GM10266 (cell line): Measurements from ENCODE around the gene GRB10.
A peak's percentile ranks its signal among the peaks of the same experiment; 100 is the strongest.

Source experiments
- DNase-seq: peaks from one replicate; pipeline ENCODE4 v3.0.0; 2012; ENCODE audit errors: extremely low spot score
- CTCF ChIP-seq: IDR thresholded peaks from 2 replicates; pipeline ENCODE4 v1.5.1; 2012; ENCODE audit warnings: mild to moderate bottlenecking, low read depth; ENCODE audit not compliant: control insufficient read depth, insufficient read depth; ENCODE audit errors: missing control alignments

GRB10 gene

GRCh38 chr7:50634378-50634777 is 148.3 kb downstream of the GRB10 start:
- no peak for DNase-seq
- no peak for TF ChIP-seq CTCF

GRCh38 chr7:50633414-50633710 is 149.3 kb downstream of the GRB10 start:
- TF ChIP-seq CTCF = no peak
- no peak for DNase-seq

- peak; percentile 56 for DNase-seq
- TF ChIP-seq CTCF = peak; percentile 93
Measured at GRCh38 chr7:50632561-50633413, 149.9 kb downstream of the GRB10 start.

GRCh38 chr7:50631639-50632038 is 151.1 kb downstream of the GRB10 start:
- TF ChIP-seq CTCF = no peak
- no peak for DNase-seq

- no peak for DNase-seq
- TF ChIP-seq CTCF = no peak
Measured at GRCh38 chr7:50631100-50631499, 151.6 kb downstream of the GRB10 start.

- TF ChIP-seq CTCF = no peak
- DNase-seq = no peak
Measured at GRCh38 chr7:50629238-50629901, 153.3 kb downstream of the GRB10 start.

- TF ChIP-seq CTCF = no peak
- DNase-seq = no peak
Measured at GRCh38 chr7:50628434-50629084, 154.1 kb downstream of the GRB10 start.
